ENCODE results near the gene MAMDC2. TPM values are rescaled to one million over a fixed set of nuclear protein-coding genes. Genes with fewer than 3 reads are reported as not detected.

The MAMDC2 gene
- total and polyA plus RNA-seq, 2 of the 8 experiments (the other 6 are each of a cell fraction or from before 2014, with no cell fraction given): 6.1 to 15.4 TPM

DNA sequence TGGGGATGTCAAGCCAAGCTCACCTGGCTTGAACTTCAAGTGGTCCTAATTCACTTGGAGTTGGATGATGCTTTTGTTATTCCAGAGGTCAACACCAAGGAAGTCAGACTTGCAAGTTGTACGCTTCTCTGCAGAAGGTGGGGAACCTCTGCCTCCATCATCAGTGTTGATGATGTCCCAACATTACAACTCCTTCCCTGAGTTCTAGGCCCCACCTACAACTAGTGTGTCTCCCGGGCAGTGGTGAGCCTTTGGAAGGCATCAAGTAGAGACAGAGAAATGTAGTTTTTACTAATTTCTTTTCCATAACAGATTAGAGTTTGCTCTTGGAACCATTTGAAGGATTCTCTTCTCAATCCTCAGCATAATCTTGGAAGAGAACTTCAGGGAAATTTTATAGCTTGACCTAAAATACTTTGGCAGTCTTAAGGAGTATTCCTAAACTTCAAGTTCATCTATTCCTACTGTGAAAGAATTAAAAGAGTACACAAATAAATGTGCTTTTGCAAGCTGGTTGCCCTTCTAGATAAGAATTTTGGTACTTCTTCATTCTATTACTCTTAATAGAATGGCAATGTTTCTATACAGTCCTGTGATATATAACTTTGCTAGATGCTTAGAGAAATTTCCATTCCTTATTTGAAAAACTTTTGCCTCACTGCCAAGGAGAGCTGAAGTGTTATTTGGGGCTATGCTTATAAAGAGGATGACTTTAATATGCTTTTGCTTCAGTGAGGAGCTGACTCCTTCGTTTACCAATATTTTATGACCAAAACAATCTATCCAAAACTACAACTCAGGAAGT, 12.0 kb downstream of the MAMDC2 start:
- no peak overlapping the region for H3K9ac ChIP-seq (replicated peaks in 1 of 4; ENCODE audit: extremely low read depth in 1 of 4, low read depth in 3 of 4, low read length in 3 of 4)
- no peak overlapping the region for H4K8ac ChIP-seq (ENCODE audit: extremely low read depth, insufficient read depth, low read length)
- no peak overlapping the region for H3K23ac ChIP-seq (ENCODE audit: insufficient read length)
- H2BK12ac ChIP-seq (ENCODE audit: low read depth, low read length): no peak overlapping the region
- H2BK120ac ChIP-seq (replicated peaks; ENCODE audit: low read depth, low read length): no peak overlapping the region
- POLR2A ChIA-PET (ENCODE audit: partially characterized antibody): interaction anchor here (1.3 to 3.5 kb wide), 3 partner anchors 9 to 11 kb away, joined by 3 to 18 read pairs (median 4); partner anchors contain the start of gene MAMDC2
- no peaks in the 10 kb centered on the region for H4K20me1 ChIP-seq (replicated peaks in 1 of 2; ENCODE audit: control insufficient read depth in 1 of 2, insufficient read depth in 2 of 2, low read length in 2 of 2)
- no peak overlapping the region for H2AK5ac ChIP-seq (ENCODE audit: low read depth, low read length)
- no peaks in the 10 kb centered on the region; a peak in 1 of 8 replicates for H3K36me3 ChIP-seq (ENCODE audit: control insufficient read depth in 2 of 4, insufficient read depth in 4 of 4, low read length in 3 of 4)
- FAIRE-seq (no peak), DNase-seq (ENCODE audit: low read depth in 1 of 2, low spot score in 2 of 2) (peak in 1 of 2 experiments; percentile 14)
- no peak overlapping the region for H3K27ac ChIP-seq (ENCODE audit: low read depth, low read length)
- H2BK5ac ChIP-seq (ENCODE audit: low read depth, low read length): no peak overlapping the region
- no peak overlapping the region for H3K4me3 ChIP-seq (ENCODE audit: extremely low read depth in 1 of 4, insufficient read depth in 2 of 4, low read depth in 3 of 4, low read length in 4 of 4)
- WGBS, 2 experiments (ENCODE audit: extremely low coverage in 1 of 2, insufficient coverage in 1 of 2, insufficient read length in 1 of 2, insufficient replicate concordance in 2 of 2, low coverage in 1 of 2, low lambda C conversion rate in 2 of 2, missing lambda C conversion rate in 1 of 2): 89% methylated on average over 3 of the region's 3 CpGs; no CpG with 5 or more reads in 1 of the 2 experiments
- no peak overlapping the region for H2BK20ac ChIP-seq (ENCODE audit: low read length)
- no peak overlapping the region for H2AFZ ChIP-seq (ENCODE audit: low read length)
- H4K91ac ChIP-seq (replicated peaks; ENCODE audit: insufficient read length, low read length): no peak overlapping the region
- H3K14ac ChIP-seq (ENCODE audit: insufficient read length): no peak overlapping the region
- no peak overlapping the region for H3K56ac ChIP-seq (replicated peaks; ENCODE audit: insufficient read length, low read depth, low read length)
- no peak overlapping the region for H2BK15ac ChIP-seq (ENCODE audit: low read length)
- CTCF ChIA-PET (ENCODE audit: partially characterized antibody): interaction anchor here (1.1 to 1.3 kb wide), 3 partner anchors 39 to 85 kb away, joined by 3 to 4 read pairs (median 4); no protein-coding TSS in a partner anchor
- H3K4ac ChIP-seq (replicated peaks; ENCODE audit: insufficient read length, low read depth, low read length): no peak overlapping the region
- peaks cover 0 to 4% (median 2%) of the 10 kb centered on the region in 4 experiments; a peak in 1 of 7 replicates for H3K4me1 ChIP-seq (replicated peaks in 1 of 4; ENCODE audit: control insufficient read depth in 3 of 4, insufficient read depth in 4 of 4, low read length in 3 of 4)
- no peak overlapping the region for H3K4me2 ChIP-seq (ENCODE audit: insufficient read depth in 1 of 2, low read depth in 2 of 2, low read length in 2 of 2)
- no peak overlapping the region for H4K5ac ChIP-seq (ENCODE audit: insufficient read length, low read depth, low read length)
- H3K18ac ChIP-seq (ENCODE audit: extremely low read depth, low read length): no peak overlapping the region
- H3K27me3 ChIP-seq (replicated peaks in 1 of 4; ENCODE audit: control insufficient read depth in 3 of 4, extremely low read depth in 1 of 4, insufficient read depth in 3 of 4, low read length in 3 of 4): no peaks in the 10 kb centered on the region
- 0 out of 4 replicates have a peak, but pooled peaks cover 3 to 9% of the 10 kb centered on the region in 2 experiments for H3K9me3 ChIP-seq (ENCODE audit: insufficient read depth in 2 of 2, low read depth in 1 of 2, low read length in 1 of 2)
- H3K79me2 ChIP-seq (ENCODE audit: control insufficient read depth in 1 of 2, insufficient read depth in 2 of 2, low read length in 2 of 2): no peaks in the 10 kb centered on the region
- H3K23me2 ChIP-seq (ENCODE audit: low read depth, low read length): no peaks in the 10 kb centered on the region
- H3K79me1 ChIP-seq (ENCODE audit: low read depth, low read length): no peaks in the 10 kb centered on the region
- TF ChIP-seq, protein P1, sequence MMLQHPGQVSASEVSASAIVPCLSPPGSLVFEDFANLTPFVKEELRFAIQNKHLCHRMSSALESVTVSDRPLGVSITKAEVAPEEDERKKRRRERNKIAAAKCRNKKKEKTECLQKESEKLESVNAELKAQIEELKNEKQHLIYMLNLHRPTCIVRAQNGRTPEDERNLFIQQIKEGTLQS (IDR thresholded peaks at IDR 0.05; ENCODE audit: insufficient read depth, low read depth, low read length): no peak
- TF ChIP-seq POLR2A (IDR thresholded peaks at IDR 0.05; ENCODE audit: control extremely low read depth in 1 of 2, low read depth in 2 of 2, low read length in 2 of 2) (no peak), CBX8 (IDR thresholded peaks at IDR 0.05; ENCODE audit: borderline replicate concordance, low read depth, low read length) (no peak), POLR2AphosphoS5 (IDR thresholded peaks at IDR 0.05; ENCODE audit: low read depth, low read length) (no peak), BRCA1 (IDR thresholded peaks at IDR 0.05; ENCODE audit: low read depth, low read length) (no peak), RXRA (IDR thresholded peaks at IDR 0.05; ENCODE audit: insufficient read depth, low read depth, low read length) (no peak), EP300 (IDR thresholded peaks at IDR 0.05; ENCODE audit: borderline replicate concordance in 1 of 2, low read depth in 2 of 2, low read length in 2 of 2) (no peak), ZNF274 (IDR thresholded peaks at IDR 0.05; ENCODE audit: borderline replicate concordance, extremely low read depth, low read length) (no peak), SIN3A (conservative IDR thresholded peaks at IDR 0.05 in 1 of 2, IDR thresholded peaks at IDR 0.05 in 1 of 2; ENCODE audit: low read depth in 1 of 2, low read length in 2 of 2) (no peak)

Measured in H1 (cell line).